Cerebellar cortex (tissue), 1 donor: Measurements from ENCODE around the gene LPCAT2.
A peak's percentile ranks its signal among the peaks of the same experiment; 100 is the strongest.

Experiments used
- DNase-seq: peaks from one replicate; pipeline ENCODE4 v3.0.0-alpha.2; 2015; ENCODE audit warnings: low spot score

Gene LPCAT2

DNA sequence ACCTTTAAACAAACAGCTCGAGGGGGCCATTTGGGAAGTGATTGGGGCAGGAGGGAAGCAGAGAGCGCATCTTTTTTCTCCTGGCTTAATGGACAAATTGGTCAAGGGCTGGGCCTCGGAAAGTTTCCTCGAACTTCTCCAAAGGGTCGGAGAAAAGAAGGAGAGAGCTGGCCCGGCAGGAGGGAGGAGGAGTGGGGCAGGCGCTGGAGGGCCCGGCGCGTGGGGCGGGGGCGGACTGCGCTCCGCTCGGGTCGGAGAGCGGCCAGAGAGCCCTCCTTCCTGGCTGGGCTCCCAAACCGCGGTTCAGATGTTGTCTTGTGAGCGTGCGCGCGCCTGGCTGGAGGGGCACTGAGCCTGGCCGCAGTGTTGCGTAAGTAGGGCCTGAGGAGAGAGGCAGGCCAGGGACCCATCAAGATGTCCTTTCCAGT, 28.6 kb upstream of the LPCAT2 start:
- DNase-seq: no peak

- DNase-seq: no peak
Measured at GRCh38 chr16:55481023-55481422, 27.8 kb upstream of the LPCAT2 start.

DNA sequence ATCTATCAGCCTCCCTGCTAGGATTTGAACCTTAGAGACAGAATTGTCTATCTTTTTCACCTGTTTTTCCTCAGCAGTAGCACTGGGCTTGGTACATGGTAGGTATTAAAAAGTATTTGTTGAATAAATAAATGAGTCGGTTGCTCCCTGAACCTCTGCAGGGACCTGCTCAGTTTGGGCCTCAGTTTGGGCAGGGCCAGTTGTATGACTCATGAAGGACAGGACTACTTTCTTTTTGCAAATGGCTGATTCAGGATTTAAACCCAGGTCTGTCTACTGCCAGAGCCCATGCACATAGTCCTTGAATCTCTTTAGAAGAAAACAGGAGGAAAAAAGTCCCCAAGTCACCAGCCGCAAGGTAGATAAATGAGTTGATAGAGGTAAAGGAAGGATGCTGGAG, 26.8 kb upstream of the LPCAT2 start:
- no peak for DNase-seq

DNA sequence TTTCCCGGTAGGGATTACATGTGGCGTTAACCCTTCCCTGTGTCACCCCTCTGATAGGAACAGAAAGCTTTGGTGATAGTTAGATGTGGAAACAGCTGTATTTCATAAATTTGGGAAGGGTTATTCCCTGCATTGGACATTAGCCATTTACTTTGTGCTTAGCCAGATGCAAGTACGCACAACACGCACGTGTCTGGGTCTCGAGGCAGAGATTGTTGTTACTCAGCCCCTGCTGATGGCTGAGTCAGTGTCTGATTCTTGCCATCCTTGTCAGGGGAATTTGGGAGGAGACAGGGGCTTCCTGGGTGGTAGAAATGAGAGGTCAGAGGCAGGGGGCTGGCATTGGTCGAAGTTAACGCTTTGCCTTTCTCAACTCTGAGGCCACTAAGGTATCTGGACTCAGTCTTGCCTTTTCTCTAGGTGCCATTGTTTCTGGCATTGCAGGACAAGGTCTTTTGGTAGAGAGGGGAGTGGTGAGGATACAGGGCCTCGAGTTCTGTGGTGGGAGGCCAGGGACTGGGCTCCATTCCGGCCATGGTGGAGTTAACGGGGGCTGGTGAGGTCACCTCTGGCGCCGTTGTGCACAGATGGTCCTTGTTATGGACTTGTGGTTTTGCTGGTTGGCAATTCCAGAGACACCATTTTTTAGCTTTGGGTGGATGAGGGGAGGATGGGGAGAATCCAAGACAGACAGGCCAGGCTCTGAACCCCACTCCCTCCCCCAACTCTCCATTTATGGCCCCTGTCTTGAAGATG, 21.6 kb upstream of the LPCAT2 start:
- no peak for DNase-seq

- no peak for DNase-seq
Measured at GRCh38 chr16:55488306-55488705, 20.6 kb upstream of the LPCAT2 start.

DNA sequence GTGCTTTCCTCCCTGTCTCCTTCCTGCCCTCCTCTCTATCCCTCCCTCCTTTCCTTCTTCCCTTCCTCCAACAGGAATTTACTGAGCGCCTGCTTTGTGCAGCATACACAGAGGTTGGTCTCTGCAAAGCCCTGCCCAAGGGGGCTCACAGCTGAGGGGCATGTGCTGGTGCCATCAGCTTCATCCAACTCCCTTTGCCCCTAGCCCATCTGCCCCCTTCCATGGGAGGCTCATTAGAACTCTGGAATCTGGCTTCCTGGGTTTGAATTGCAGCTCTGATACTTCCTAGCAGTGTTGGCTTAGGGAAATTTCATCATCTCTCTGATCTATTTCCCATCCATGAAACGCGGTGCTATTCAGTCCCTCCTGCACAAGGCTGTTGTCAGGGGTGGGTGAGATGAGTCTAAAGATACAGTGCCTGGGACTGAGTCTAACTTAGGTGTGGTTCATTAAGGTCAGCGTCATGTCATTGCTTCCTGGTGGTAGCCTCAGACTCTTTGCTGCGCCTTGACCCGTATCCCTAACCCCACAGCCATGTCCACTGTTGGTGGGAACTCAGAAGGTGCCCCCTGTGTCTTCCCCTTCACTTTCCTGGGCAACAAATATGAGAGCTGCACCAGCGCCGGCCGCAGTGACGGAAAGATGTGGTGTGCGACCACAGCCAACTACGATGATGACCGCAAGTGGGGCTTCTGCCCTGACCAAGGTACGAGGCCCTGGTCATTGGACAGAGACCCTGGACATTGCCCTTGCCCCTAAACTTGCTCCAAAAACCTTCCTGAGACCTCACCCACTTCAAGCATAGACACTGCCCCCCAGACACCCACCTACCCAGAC, 19.5 kb upstream of the LPCAT2 start:
- no peak for DNase-seq

DNA sequence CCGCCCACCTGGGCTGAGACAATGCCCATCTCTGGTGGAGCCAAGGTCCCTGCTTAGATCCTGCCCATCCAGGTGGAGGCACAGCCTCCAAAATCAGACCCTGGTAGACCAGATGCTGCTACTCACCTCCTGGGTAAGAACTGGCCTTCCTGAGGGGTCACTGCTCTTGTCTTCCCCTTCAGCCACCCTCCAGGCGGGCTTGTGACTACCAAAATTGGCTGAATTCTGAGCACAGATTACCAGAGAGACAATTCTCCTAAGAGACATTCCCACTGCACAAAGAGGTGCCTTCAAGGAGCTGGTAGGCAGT, 19.0 kb upstream of the LPCAT2 start:
- no peak for DNase-seq

DNA sequence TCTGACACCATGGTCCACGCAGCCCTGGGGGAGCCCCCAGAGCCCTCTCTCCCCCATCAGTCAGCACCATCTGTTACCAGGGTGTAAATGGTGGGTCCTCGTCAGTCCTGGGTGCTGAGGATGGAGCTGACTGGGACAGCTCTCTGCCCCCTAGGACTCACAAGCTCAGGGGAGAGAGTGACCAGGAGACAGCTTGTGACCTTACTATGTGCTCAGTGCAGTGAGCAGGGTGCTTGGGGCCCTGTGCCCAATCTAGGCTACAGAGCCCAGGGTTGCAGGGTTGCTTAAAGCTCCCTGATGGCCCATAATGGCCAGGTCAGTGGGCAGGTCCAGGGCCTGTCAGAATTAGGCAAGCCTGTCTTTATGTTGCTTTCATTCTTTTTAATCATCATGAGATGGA, 18.6 kb upstream of the LPCAT2 start:
- DNase-seq: no peak

GRCh38 chr16:55491691-55492090, 17.2 kb upstream of the LPCAT2 start:
- DNase-seq: no peak

DNA sequence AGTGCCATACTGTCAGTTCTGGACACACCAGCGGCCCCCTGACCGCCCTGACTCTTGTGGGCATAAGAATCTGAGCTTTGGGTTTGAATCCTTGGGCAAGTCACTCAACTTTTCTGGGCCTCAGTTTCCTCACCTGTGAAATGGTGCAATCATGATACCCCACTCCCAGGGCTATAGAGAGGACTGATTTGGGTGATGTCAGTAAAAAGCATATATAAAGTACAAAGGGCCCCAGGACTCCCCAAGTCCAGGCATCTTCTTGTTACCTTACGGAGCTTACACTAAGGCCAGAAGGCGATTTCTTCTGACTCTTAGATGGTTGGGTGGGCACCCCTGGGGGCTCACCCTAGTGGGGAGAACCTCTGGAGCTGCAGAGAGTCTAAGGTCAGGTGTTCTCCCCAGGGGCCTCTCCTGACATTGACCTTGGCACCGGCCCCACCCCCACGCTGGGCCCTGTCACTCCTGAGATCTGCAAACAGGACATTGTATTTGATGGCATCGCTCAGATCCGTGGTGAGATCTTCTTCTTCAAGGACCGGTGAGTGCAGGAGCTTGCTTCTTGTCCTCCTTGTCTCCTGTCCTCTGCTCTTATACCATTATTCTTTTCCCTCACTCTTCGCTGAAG, 16.0 kb upstream of the LPCAT2 start:
- no peak for DNase-seq

- peak; percentile 14 for DNase-seq
Measured at GRCh38 chr16:55494994-55495421, 13.9 kb upstream of the LPCAT2 start.

- no peak for DNase-seq
Measured at GRCh38 chr16:55495616-55496289, 13.1 kb upstream of the LPCAT2 start.

- no peak for DNase-seq
Measured at GRCh38 chr16:55496509-55497145, 12.2 kb upstream of the LPCAT2 start.

- no peak for DNase-seq
Measured at GRCh38 chr16:55497558-55497957, 11.3 kb upstream of the LPCAT2 start.

DNA sequence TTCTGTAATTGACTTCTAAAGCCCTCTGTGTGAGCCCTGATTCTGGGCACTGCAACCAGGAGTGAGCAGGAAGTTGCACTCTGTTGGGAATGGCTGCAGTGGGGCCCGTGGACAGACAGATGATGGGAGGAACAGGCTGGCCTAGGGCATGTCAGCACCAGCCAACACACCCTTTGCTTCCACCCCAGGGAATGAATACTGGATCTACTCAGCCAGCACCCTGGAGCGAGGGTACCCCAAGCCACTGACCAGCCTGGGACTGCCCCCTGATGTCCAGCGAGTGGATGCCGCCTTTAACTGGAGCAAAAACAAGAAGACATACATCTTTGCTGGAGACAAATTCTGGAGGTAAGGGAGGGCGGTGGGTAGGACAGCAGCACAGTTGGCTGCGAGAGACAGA, 10.8 kb upstream of the LPCAT2 start:
- no peak for DNase-seq

DNA sequence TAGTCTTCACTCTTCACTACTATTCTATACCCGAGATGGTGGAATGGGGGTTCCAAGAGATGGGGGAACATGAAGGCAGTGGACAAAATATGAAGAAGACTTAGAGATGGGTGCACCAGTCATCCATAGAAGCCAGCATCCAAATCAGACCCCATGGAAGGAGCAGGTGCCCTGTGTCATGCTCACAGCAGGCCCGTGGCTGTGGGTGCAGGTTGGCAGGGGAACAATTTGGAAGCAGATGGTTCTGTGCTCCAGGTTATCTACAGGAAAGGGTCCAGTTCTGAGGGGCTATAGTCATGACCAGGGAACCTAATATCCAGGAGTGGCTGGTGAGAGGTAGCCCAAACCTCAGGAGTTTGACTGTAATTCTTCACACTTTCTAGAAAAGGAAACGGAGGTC, 9.6 kb upstream of the LPCAT2 start:
- no peak for DNase-seq

DNA sequence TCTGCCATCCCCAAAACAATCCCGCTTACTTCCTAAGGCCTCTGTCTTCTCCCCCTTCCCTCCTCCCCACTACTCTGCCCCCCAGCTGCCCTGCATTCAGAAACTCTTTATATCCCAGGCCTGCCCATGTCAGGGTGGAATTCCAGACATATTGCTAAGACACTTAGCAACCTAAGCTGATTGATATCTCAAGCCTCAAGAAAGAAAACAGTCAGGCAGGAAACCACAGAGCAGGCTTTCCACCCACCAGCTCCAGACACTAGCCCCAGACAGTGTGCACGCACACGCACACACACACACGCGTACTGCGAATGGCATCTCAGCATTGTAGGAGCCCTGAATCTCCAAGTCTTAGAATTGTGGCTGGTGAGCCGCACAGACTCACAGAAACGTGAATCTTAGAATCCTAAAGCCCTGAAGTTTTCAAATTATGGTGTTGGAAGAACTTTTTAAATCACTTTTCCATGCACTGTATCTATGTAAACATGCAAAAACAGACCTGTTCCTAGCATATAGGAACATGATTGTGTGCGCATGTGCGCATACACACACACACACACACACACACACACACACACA, 8.8 kb upstream of the LPCAT2 start:
- no peak for DNase-seq

DNA sequence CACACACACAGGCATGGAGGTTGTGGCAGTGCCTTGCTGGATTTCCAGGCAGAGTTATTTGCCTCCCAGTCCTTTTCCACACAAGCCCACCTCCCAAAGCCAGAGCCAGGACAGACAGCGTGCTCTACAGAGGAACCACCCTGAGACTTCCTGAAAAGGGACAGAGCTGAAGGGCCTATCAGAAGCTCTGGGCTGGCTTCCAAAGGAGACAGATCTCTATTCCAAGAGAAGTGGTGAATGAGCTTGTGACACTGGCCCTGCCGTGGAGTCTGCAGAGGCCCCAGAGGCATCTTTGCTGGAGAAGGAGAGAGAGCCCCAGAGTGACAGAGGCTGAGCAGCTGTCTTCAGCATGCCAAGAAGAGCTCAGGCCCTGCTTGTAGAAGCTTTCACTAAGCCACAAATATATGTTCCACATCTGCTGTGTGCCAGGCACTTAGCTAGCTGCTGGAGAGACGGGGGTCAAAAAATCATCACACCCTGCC, 8.3 kb upstream of the LPCAT2 start:
- peak; percentile 2 for DNase-seq

DNA sequence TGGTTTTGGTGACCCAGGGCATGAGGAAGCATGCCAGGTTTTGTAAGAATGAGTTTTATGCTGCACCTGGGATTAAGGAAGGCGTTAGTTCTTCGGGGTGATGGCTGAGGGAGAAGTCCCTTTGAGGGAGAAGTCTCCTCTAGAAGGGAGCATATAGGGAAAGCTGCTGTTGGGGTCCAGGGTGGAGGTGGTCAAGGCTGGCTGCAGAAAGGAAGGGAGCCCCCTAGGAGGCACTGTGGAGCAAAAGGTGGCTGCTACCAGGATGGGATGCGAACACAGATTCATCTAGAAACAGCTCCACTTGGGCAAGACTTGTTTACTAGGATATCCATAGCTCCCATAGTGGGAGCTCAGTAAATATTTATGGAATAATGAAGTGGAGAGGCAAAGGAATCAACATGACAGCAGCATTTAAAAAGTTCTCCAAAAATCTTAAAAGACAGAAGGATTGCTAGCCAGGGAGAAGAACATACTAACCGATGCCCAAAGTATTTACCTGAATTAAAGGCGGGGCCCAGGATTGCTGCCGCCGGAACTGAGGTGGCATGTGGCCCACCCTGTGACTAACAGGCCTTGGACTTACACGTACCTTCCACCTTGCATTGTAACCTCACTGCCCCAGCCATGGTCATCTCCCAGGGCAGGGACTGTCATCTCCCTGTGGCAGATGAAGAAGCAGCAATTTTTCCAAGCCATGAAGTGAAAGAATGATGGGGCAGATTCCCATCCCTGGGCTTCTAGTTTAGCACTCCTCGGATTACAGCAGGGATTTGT, 7.1 kb upstream of the LPCAT2 start:
- no peak for DNase-seq

GRCh38 chr16:55502801-55503366, 6.0 kb upstream of the LPCAT2 start:
- peak; percentile 25 for DNase-seq
